ENCODE measurements around the gene MACO1.
A peak's percentile ranks its signal among the peaks of the same experiment; 100 is the strongest.
"Not testable (repeated sequence)": the region's sequence is repeated elsewhere in the genome, so short reads cannot be mapped to it uniquely, and the experiment has no call there.

MACO1 gene

GRCh38 chr1:25504706-25505595 is 74.3 kb downstream of the MACO1 start:
- Histone ChIP-seq H3K4me3 (ENCODE audit: low read depth in 1 of 2, low read length in 2 of 2) (no peak overlapping the region), H3K9ac (ENCODE audit: low read depth in 1 of 2, low read length in 2 of 2) (no peak overlapping the region), H3K36me3 (ENCODE audit: control insufficient read depth in 1 of 2, insufficient read depth in 2 of 2, low read length in 2 of 2) (no peaks in the 10 kb centered on the region), H3K4me1 (ENCODE audit: control insufficient read depth in 1 of 2, insufficient read depth in 2 of 2, low read length in 2 of 2) (peaks cover 0 to 13% of the 10 kb centered on the region in 2 donors), H3K27ac (ENCODE audit: low read depth, low read length) (no peak overlapping the region), H3K27me3 (ENCODE audit: control insufficient read depth in 1 of 2, insufficient read depth in 2 of 2, low read length in 2 of 2) (no peaks in the 10 kb centered on the region), H3K9me3 (ENCODE audit: control insufficient read depth in 1 of 2, low read length in 2 of 2) (no peaks in the 10 kb centered on the region)

- Histone ChIP-seq H3K9ac (ENCODE audit: low read depth in 1 of 2, low read length in 2 of 2) (no peak overlapping the region), H3K36me3 (ENCODE audit: control insufficient read depth in 1 of 2, insufficient read depth in 2 of 2, low read length in 2 of 2) (no peaks in the 10 kb centered on the region), H3K9me3 (ENCODE audit: control insufficient read depth in 1 of 2, low read length in 2 of 2) (no peaks in the 10 kb centered on the region), H3K4me1 (ENCODE audit: control insufficient read depth in 1 of 2, insufficient read depth in 2 of 2, low read length in 2 of 2) (peaks cover 0 to 9% of the 10 kb centered on the region in 2 donors), H3K27me3 (ENCODE audit: control insufficient read depth in 1 of 2, insufficient read depth in 2 of 2, low read length in 2 of 2) (no peaks in the 10 kb centered on the region), H3K4me3 (ENCODE audit: low read depth in 1 of 2, low read length in 2 of 2) (no peak overlapping the region), H3K27ac (ENCODE audit: low read depth, low read length) (no peak overlapping the region)
These were observed 75.1 kb downstream of the MACO1 start for GRCh38 chr1:25505656-25506385.

- H3K9me3 ChIP-seq (ENCODE audit: control insufficient read depth in 1 of 2, low read length in 2 of 2); H3K4me1 ChIP-seq (ENCODE audit: control insufficient read depth in 1 of 2, insufficient read depth in 2 of 2, low read length in 2 of 2); H3K36me3 ChIP-seq (ENCODE audit: control insufficient read depth in 1 of 2, insufficient read depth in 2 of 2, low read length in 2 of 2); H3K27ac ChIP-seq (ENCODE audit: low read depth, low read length); H3K27me3 ChIP-seq (ENCODE audit: control insufficient read depth in 1 of 2, insufficient read depth in 2 of 2, low read length in 2 of 2); H3K9ac ChIP-seq (ENCODE audit: low read depth in 1 of 2, low read length in 2 of 2): not testable (repeated sequence)
- peak overlapping the region in 1 of 2 donors; percentile 40 for H3K4me3 ChIP-seq (ENCODE audit: low read depth in 1 of 2, low read length in 2 of 2)
These were observed 76.1 kb downstream of the MACO1 start for GRCh38 chr1:25506566-25507463.

GRCh38 chr1:25513666-25514065 is 83.0 kb downstream of the MACO1 start:
- H3K4me1 ChIP-seq (ENCODE audit: control insufficient read depth in 1 of 2, insufficient read depth in 2 of 2, low read length in 2 of 2): no peaks in the 10 kb centered on the region
- H3K4me3 ChIP-seq (ENCODE audit: low read depth in 1 of 2, low read length in 2 of 2): no peak overlapping the region
- H3K27me3 ChIP-seq (ENCODE audit: control insufficient read depth in 1 of 2, insufficient read depth in 2 of 2, low read length in 2 of 2): no peaks in the 10 kb centered on the region
- no peak overlapping the region for H3K27ac ChIP-seq (ENCODE audit: low read depth, low read length)
- H3K9me3 ChIP-seq (ENCODE audit: control insufficient read depth in 1 of 2, low read length in 2 of 2): no peaks in the 10 kb centered on the region
- H3K9ac ChIP-seq (ENCODE audit: low read depth in 1 of 2, low read length in 2 of 2): no peak overlapping the region
- no peaks in the 10 kb centered on the region for H3K36me3 ChIP-seq (ENCODE audit: control insufficient read depth in 1 of 2, insufficient read depth in 2 of 2, low read length in 2 of 2)

GRCh38 chr1:25515033-25515432 is 84.3 kb downstream of the MACO1 start:
- Histone ChIP-seq H3K4me1 (ENCODE audit: control insufficient read depth in 1 of 2, insufficient read depth in 2 of 2, low read length in 2 of 2) (no peaks in the 10 kb centered on the region), H3K27me3 (ENCODE audit: control insufficient read depth in 1 of 2, insufficient read depth in 2 of 2, low read length in 2 of 2) (no peaks in the 10 kb centered on the region), H3K27ac (ENCODE audit: low read depth, low read length) (no peak overlapping the region), H3K9ac (ENCODE audit: low read depth in 1 of 2, low read length in 2 of 2) (no peak overlapping the region), H3K9me3 (ENCODE audit: control insufficient read depth in 1 of 2, low read length in 2 of 2) (no peaks in the 10 kb centered on the region), H3K36me3 (ENCODE audit: control insufficient read depth in 1 of 2, insufficient read depth in 2 of 2, low read length in 2 of 2) (no peaks in the 10 kb centered on the region), H3K4me3 (ENCODE audit: low read depth in 1 of 2, low read length in 2 of 2) (no peak overlapping the region)

- H3K9me3 ChIP-seq (ENCODE audit: control insufficient read depth in 1 of 2, low read length in 2 of 2): no peaks in the 10 kb centered on the region
- no peaks in the 10 kb centered on the region for H3K4me1 ChIP-seq (ENCODE audit: control insufficient read depth in 1 of 2, insufficient read depth in 2 of 2, low read length in 2 of 2)
- H3K4me3 ChIP-seq (ENCODE audit: low read depth in 1 of 2, low read length in 2 of 2): no peak overlapping the region
- no peak overlapping the region for H3K9ac ChIP-seq (ENCODE audit: low read depth in 1 of 2, low read length in 2 of 2)
- H3K27me3 ChIP-seq (ENCODE audit: control insufficient read depth in 1 of 2, insufficient read depth in 2 of 2, low read length in 2 of 2): no peaks in the 10 kb centered on the region
- H3K27ac ChIP-seq (ENCODE audit: low read depth, low read length): no peak overlapping the region
- H3K36me3 ChIP-seq (ENCODE audit: control insufficient read depth in 1 of 2, insufficient read depth in 2 of 2, low read length in 2 of 2): no peaks in the 10 kb centered on the region
These were observed 86.0 kb downstream of the MACO1 start for GRCh38 chr1:25516686-25517085.

- Histone ChIP-seq H3K36me3 (ENCODE audit: control insufficient read depth in 1 of 2, insufficient read depth in 2 of 2, low read length in 2 of 2) (no peaks in the 10 kb centered on the region), H3K9me3 (ENCODE audit: control insufficient read depth in 1 of 2, low read length in 2 of 2) (no peaks in the 10 kb centered on the region), H3K27me3 (ENCODE audit: control insufficient read depth in 1 of 2, insufficient read depth in 2 of 2, low read length in 2 of 2) (no peaks in the 10 kb centered on the region), H3K27ac (ENCODE audit: low read depth, low read length) (no peak overlapping the region), H3K4me3 (ENCODE audit: low read depth in 1 of 2, low read length in 2 of 2) (no peak overlapping the region), H3K4me1 (ENCODE audit: control insufficient read depth in 1 of 2, insufficient read depth in 2 of 2, low read length in 2 of 2) (no peaks in the 10 kb centered on the region), H3K9ac (ENCODE audit: low read depth in 1 of 2, low read length in 2 of 2) (no peak overlapping the region)
These were observed 87.0 kb downstream of the MACO1 start for GRCh38 chr1:25517476-25518394.

- Histone ChIP-seq H3K4me3 (ENCODE audit: low read depth in 1 of 2, low read length in 2 of 2) (no peak overlapping the region), H3K9ac (ENCODE audit: low read depth in 1 of 2, low read length in 2 of 2) (no peak overlapping the region), H3K27me3 (ENCODE audit: control insufficient read depth in 1 of 2, insufficient read depth in 2 of 2, low read length in 2 of 2) (peaks cover 0 to 3% of the 10 kb centered on the region in 2 donors), H3K9me3 (ENCODE audit: control insufficient read depth in 1 of 2, low read length in 2 of 2) (no peaks in the 10 kb centered on the region), H3K4me1 (ENCODE audit: control insufficient read depth in 1 of 2, insufficient read depth in 2 of 2, low read length in 2 of 2) (no peaks in the 10 kb centered on the region), H3K27ac (ENCODE audit: low read depth, low read length) (no peak overlapping the region), H3K36me3 (ENCODE audit: control insufficient read depth in 1 of 2, insufficient read depth in 2 of 2, low read length in 2 of 2) (no peaks in the 10 kb centered on the region)
These were observed 88.9 kb downstream of the MACO1 start for GRCh38 chr1:25519624-25520023.

- Histone ChIP-seq H3K4me1 (ENCODE audit: control insufficient read depth in 1 of 2, insufficient read depth in 2 of 2, low read length in 2 of 2) (no peaks in the 10 kb centered on the region), H3K27ac (ENCODE audit: low read depth, low read length) (no peak overlapping the region), H3K9me3 (ENCODE audit: control insufficient read depth in 1 of 2, low read length in 2 of 2) (no peaks in the 10 kb centered on the region), H3K9ac (ENCODE audit: low read depth in 1 of 2, low read length in 2 of 2) (no peak overlapping the region), H3K4me3 (ENCODE audit: low read depth in 1 of 2, low read length in 2 of 2) (no peak overlapping the region), H3K27me3 (ENCODE audit: control insufficient read depth in 1 of 2, insufficient read depth in 2 of 2, low read length in 2 of 2) (peaks cover 0 to 3% of the 10 kb centered on the region in 2 donors), H3K36me3 (ENCODE audit: control insufficient read depth in 1 of 2, insufficient read depth in 2 of 2, low read length in 2 of 2) (no peaks in the 10 kb centered on the region)
These were observed 89.9 kb downstream of the MACO1 start for GRCh38 chr1:25520446-25521061.

Data from duodenal mucosa (tissue), 2 donors.